ENCODE measurements around the gene CHAD. TPM values are rescaled to one million over a fixed set of nuclear protein-coding genes. Genes with fewer than 3 reads are reported as not detected.
"Not testable (repeated sequence)": the region's sequence is repeated elsewhere in the genome, so short reads cannot be mapped to it uniquely, and the experiment has no call there.

CHAD gene
- total RNA-seq, 2 donors from 2014 or later: 0.51 to 1.6 TPM

DNA sequence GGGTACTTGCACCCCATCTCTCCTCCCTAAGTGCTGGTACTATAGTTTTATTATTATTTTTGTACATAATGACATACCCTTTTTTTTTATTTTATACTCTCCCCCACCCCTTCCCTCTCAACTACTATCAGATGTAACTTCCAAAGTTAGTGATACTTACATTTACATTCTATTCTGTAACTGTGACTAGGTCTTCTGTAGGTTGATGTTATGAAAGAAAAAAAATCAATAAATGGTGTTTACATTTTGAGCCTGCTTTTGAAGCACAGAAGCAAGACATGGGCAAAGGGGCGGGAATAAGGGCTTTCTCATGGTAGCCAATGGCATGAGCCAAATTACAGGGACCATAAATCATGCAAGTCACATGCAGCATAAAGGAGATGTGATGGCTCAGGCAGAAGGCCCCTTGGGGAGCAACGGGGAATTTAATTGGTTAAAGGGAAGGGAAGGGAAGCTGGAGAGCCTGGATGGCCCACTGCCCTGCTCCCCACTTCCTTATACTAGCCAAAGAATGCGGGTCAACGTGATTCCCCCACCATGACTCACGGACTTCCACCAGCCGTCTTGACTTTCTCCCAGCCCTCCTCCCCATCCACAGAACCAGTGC is 45.0 kb downstream of the CHAD start:
- Histone ChIP-seq H3K27me3 (replicated peaks; ENCODE audit: insufficient read depth) (no peaks in the 10 kb centered on the region), H3K27ac (peak overlapping the region in 1 of 2 donors; percentile 81), H3K4me3 (no peak overlapping the region), H3K9me3 (no peaks in the 10 kb centered on the region), H3K4me1 (replicated peaks) (peaks cover 7% of the 10 kb centered on the region), H3K36me3 (no peaks in the 10 kb centered on the region)
- TF ChIP-seq POLR2AphosphoS5 (IDR thresholded peaks at IDR 0.05) (peak; percentile 75), POLR2A (IDR thresholded peaks at IDR 0.05) (no peak), CTCF (IDR thresholded peaks at IDR 0.05) (no peak)
- intact Hi-C loops (cut with DNase I): no loop called here
- 28% methylated on average over 6 of the region's 6 CpGs for WGBS
- DNase-seq (ENCODE audit: low spot score): peak; percentile 66

- intact Hi-C loops (cut with DNase I): no loop called here
- peaks cover 4% of the 10 kb centered on the region for H3K4me1 ChIP-seq (replicated peaks)
- 93% methylated on average over 2 of the region's 2 CpGs for WGBS
- H3K9me3 ChIP-seq: no peaks in the 10 kb centered on the region
- TF ChIP-seq POLR2A (IDR thresholded peaks at IDR 0.05) (no peak), CTCF (IDR thresholded peaks at IDR 0.05) (no peak), POLR2AphosphoS5 (IDR thresholded peaks at IDR 0.05) (no peak)
- H3K36me3 ChIP-seq: no peaks in the 10 kb centered on the region
- no peak overlapping the region for H3K27ac ChIP-seq
- no peaks in the 10 kb centered on the region for H3K27me3 ChIP-seq (replicated peaks; ENCODE audit: insufficient read depth)
- no peak for DNase-seq (ENCODE audit: low spot score)
- no peak overlapping the region for H3K4me3 ChIP-seq
Observed at GRCh38 chr17:50422738-50423137, 45.9 kb downstream of the CHAD start.

DNA sequence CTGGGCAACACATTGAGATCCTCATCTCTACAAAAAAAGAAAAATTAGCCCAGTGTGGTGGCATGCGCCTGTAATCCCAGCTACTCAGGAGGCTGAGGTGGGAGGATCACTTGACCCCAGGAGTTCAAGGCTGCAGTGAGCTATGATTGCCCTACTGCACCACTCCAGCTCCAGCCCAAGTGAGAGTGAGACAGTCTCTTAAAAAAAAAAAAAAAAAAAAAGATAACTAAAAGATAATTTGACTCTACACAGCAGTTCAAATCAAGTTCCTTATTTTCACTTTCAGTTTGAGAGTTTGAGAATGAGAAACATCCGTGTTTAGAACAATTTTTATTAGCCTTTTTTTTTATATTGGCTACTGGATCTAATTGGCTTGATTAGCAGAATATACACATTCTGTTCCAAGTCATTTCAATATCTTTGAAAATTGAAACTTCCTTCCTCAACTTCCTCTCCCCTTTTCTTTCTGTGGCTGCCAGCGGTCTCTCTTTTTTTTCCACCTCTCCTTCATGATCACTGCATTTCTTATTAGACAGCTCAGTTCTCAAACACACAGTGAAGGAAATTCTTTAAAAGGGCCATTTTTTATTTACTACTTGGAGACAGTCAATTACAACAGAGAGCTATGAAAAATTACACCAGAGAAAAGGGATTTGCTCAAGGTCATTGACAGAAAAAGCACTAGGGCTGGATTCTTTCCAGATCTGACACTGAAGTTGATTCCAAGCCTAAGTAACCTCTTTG is 47.2 kb downstream of the CHAD start:
- TF ChIP-seq POLR2AphosphoS5 (IDR thresholded peaks at IDR 0.05) (no peak), POLR2A (IDR thresholded peaks at IDR 0.05) (no peak), CTCF (IDR thresholded peaks at IDR 0.05) (no peak)
- no peaks in the 10 kb centered on the region for H3K27me3 ChIP-seq (replicated peaks; ENCODE audit: insufficient read depth)
- peak overlapping the region in 1 of 2 donors; percentile 15 for H3K4me3 ChIP-seq
- DNase-seq (ENCODE audit: low spot score): no peak
- H3K36me3 ChIP-seq: no peaks in the 10 kb centered on the region
- intact Hi-C loops (cut with DNase I): no loop called here
- no peaks in the 10 kb centered on the region for H3K4me1 ChIP-seq (replicated peaks)
- peak overlapping the region; percentile 47 to 70 for H3K27ac ChIP-seq
- H3K9me3 ChIP-seq: no peaks in the 10 kb centered on the region
- WGBS: 35% methylated on average over 3 of the region's 3 CpGs

- Histone ChIP-seq H3K4me3 (no peak overlapping the region), H3K27me3 (replicated peaks; ENCODE audit: insufficient read depth) (no peaks in the 10 kb centered on the region), H3K4me1 (replicated peaks) (no peaks in the 10 kb centered on the region), H3K27ac (peak overlapping the region; percentile 47 to 70), H3K9me3 (no peaks in the 10 kb centered on the region), H3K36me3 (no peaks in the 10 kb centered on the region)
- 91% methylated on average over 6 of the region's 6 CpGs for WGBS
- TF ChIP-seq POLR2AphosphoS5 (IDR thresholded peaks at IDR 0.05): no peak
- TF ChIP-seq CTCF (IDR thresholded peaks at IDR 0.05): no peak
- TF ChIP-seq POLR2A (IDR thresholded peaks at IDR 0.05): no peak
- intact Hi-C loops (cut with DNase I): no loop called here
- DNase-seq (ENCODE audit: low spot score): no peak
Observed at GRCh38 chr17:50420419-50421112, 48.1 kb downstream of the CHAD start.

GRCh38 chr17:50419577-50419976 is 49.1 kb downstream of the CHAD start:
- intact Hi-C loops (cut with DNase I); H3K36me3 ChIP-seq; H3K27me3 ChIP-seq (replicated peaks; ENCODE audit: insufficient read depth); H3K4me3 ChIP-seq; H3K9me3 ChIP-seq; H3K4me1 ChIP-seq (replicated peaks); DNase-seq (ENCODE audit: low spot score); H3K27ac ChIP-seq: not testable (repeated sequence)
- WGBS: 98% methylated on average over 10 of the region's 10 CpGs

Data from prostate gland (tissue), 2 donors.